Measurements from ENCODE around the gene KCNIP2.

- TF ChIP-seq, protein P1, sequence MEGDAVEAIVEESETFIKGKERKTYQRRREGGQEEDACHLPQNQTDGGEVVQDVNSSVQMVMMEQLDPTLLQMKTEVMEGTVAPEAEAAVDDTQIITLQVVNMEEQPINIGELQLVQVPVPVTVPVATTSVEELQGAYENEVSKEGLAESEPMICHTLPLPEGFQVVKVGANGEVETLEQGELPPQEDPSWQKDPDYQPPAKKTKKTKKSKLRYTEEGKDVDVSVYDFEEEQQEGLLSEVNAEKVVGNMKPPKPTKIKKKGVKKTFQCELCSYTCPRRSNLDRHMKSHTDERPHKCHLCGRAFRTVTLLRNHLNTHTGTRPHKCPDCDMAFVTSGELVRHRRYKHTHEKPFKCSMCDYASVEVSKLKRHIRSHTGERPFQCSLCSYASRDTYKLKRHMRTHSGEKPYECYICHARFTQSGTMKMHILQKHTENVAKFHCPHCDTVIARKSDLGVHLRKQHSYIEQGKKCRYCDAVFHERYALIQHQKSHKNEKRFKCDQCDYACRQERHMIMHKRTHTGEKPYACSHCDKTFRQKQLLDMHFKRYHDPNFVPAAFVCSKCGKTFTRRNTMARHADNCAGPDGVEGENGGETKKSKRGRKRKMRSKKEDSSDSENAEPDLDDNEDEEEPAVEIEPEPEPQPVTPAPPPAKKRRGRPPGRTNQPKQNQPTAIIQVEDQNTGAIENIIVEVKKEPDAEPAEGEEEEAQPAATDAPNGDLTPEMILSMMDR (IDR thresholded peaks at IDR 0.05): no peak
- no peak for TF ChIP-seq POLR2A (IDR thresholded peaks at IDR 0.05)
- no peak for TF ChIP-seq POLR2AphosphoS5 (IDR thresholded peaks at IDR 0.05)
These were observed 61.4 kb downstream of the KCNIP2 start for GRCh38 chr10:101781984-101782810.
